GM12892 (cell line): ENCODE measurements around the gene EIF1AY.

Source experiments
- DNase-seq: peaks from one replicate; pipeline ENCODE4 v3.0.0; 2011; ENCODE audit not compliant: insufficient read length
- FAIRE-seq: peaks from 2 replicates; lab custom pipeline; 2011; peaks lifted over from hg19 to GRCh38; lab: Jason Lieb, UNC
- POLR2A ChIP-seq: IDR thresholded peaks from 2 replicates; pipeline ENCODE4 v1.6.1; 2011; ENCODE audit warnings: low read depth, low read length, control low read depth
- POLR2AphosphoS5 ChIP-seq: IDR thresholded peaks from 2 replicates; pipeline ENCODE4 v1.6.1; 2011; ENCODE audit warnings: low read depth, low read length, control low read depth
- TAF1 ChIP-seq: IDR thresholded peaks from 2 replicates; pipeline ENCODE4 v1.6.1; 2011; ENCODE audit warnings: low read depth, mild to moderate bottlenecking, control low read depth, low read length, borderline replicate concordance

EIF1AY gene

GRCh38 chrY:20571306-20571705 is 4.3 kb upstream of the EIF1AY start:
- DNase-seq (no peak), FAIRE-seq (no peak)
- TF ChIP-seq POLR2A, result no peak

- TF ChIP-seq TAF1 (no peak), POLR2A (no peak), POLR2AphosphoS5 (no peak)
- FAIRE-seq (no peak), DNase-seq (no peak)
Measured at GRCh38 chrY:20576506-20576905, 930 bp downstream of the EIF1AY start.

- no peak for FAIRE-seq
- DNase-seq, result no peak
- TF ChIP-seq TAF1 (no peak), POLR2AphosphoS5 (no peak), POLR2A (no peak)
Measured at GRCh38 chrY:20578206-20578605, 2.6 kb downstream of the EIF1AY start.

- DNase-seq (no peak), FAIRE-seq (no peak)
- TF ChIP-seq POLR2AphosphoS5 (no peak), POLR2A (no peak), TAF1 (no peak)
Measured at GRCh38 chrY:20581687-20582086, 6.1 kb downstream of the EIF1AY start.

GRCh38 chrY:20586161-20586560 is 10.6 kb downstream of the EIF1AY start:
- no peak for DNase-seq
- no peak for FAIRE-seq

More at GRCh38 chrY:20586161-20586560, 10.6 kb downstream of the EIF1AY start:
- no peak for TF ChIP-seq POLR2A
